ENCODE data around the gene TMEM165. TPM values are rescaled to one million over a fixed set of nuclear protein-coding genes. Genes with fewer than 3 reads are reported as not detected.
"Not testable (repeated sequence)": the region's sequence is repeated elsewhere in the genome, so short reads cannot be mapped to it uniquely, and the experiment has no call there.

The TMEM165 gene
- total and polyA plus RNA-seq, 7 donors = 16.0 to 61.0 (median 29.1) TPM

- Histone ChIP-seq H3K36me3 (ENCODE audit: insufficient read depth in 1 of 2, low read depth in 1 of 2) (no peaks in the 10 kb centered on the region), H3K9me3 (no peaks in the 10 kb centered on the region), H3K4me3 (peak overlapping the region; percentile 75), H3K27ac (peak overlapping the region; percentile 93), H3K27me3 (ENCODE audit: insufficient read depth in 3 of 3, low read length in 2 of 3) (no peaks in the 10 kb centered on the region), H3K4me1 (peaks cover 20% of the 10 kb centered on the region)
- intact Hi-C loops (cut with DNase I) = loop anchor here (2.0 to 10.0 kb wide), 5 partner anchors 47 to 507 kb away; partner anchors contain the start of genes CLOCK (in 1 of the 2), EXOC1 (in 1 of the 2) and TMEM165 (in 1 of the 2)
- 92 to 93% (median 92%) methylated on average over 3 of the region's 3 CpGs for whole genome bisulfite sequencing, 3 donors
- ATAC-seq (no peak), DNase-seq (no peak)
- TF ChIP-seq CTCF (IDR thresholded peaks at IDR 0.05) = no peak
These were observed 48.0 kb upstream of the TMEM165 start for GRCh38 chr4:55347610-55348228.

DNA sequence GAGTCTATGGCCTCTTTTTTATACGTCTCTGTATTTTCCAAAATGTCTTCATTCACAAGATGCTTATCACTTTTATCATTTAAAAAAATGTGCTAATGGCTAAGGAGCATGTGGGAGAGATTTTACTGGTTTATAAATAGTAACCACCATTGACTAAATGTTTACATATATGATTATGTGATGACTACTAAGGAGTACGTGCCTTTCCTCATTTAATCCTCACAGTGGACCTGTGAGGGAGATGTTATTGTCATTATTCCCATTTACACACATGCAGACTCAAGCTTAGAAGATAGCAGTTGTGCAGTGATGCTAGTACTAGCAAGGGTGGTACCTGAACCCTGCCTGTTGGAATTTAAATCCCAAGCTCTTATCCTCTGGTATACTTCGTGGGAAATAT is 47.3 kb upstream of the TMEM165 start:
- TF ChIP-seq CTCF (IDR thresholded peaks at IDR 0.05) = no peak
- Histone ChIP-seq H3K4me3 (no peak overlapping the region), H3K9me3 (no peaks in the 10 kb centered on the region), H3K4me1 (peaks cover 20% of the 10 kb centered on the region), H3K36me3 (ENCODE audit: insufficient read depth in 1 of 2, low read depth in 1 of 2) (no peaks in the 10 kb centered on the region), H3K27me3 (ENCODE audit: insufficient read depth in 3 of 3, low read length in 2 of 3) (no peaks in the 10 kb centered on the region), H3K27ac (no peak overlapping the region)
- ATAC-seq (no peak), DNase-seq (no peak)
- WGBS, 3 donors = 77 to 85% (median 79%) methylated on average over 3 of the region's 3 CpGs
- intact Hi-C loops (cut with DNase I) = loop anchor here (5.0 to 10.0 kb wide), 3 partner anchors 86 to 506 kb away; partner anchors contain the start of gene EXOC1 (in 1 of the 2)

- 94 to 98% (median 96%) methylated on average over 10 of the region's 10 CpGs for WGBS, 3 donors
- H3K27ac ChIP-seq; H3K27me3 ChIP-seq (ENCODE audit: insufficient read depth in 3 of 3, low read length in 2 of 3); H3K4me3 ChIP-seq; H3K36me3 ChIP-seq (ENCODE audit: insufficient read depth in 1 of 2, low read depth in 1 of 2); H3K9me3 ChIP-seq; ATAC-seq; intact Hi-C loops (cut with DNase I); DNase-seq: not testable (repeated sequence)
- peaks cover 15% of the 10 kb centered on the region for H3K4me1 ChIP-seq
These were observed 44.9 kb upstream of the TMEM165 start for GRCh38 chr4:55350870-55351269.

- no peak for TF ChIP-seq CTCF (IDR thresholded peaks at IDR 0.05)
- ATAC-seq (no peak), DNase-seq (no peak)
- H3K9me3 ChIP-seq = no peaks in the 10 kb centered on the region
- peaks cover 15% of the 10 kb centered on the region for H3K4me1 ChIP-seq
- H3K27me3 ChIP-seq (ENCODE audit: insufficient read depth in 3 of 3, low read length in 2 of 3) = no peaks in the 10 kb centered on the region
- H3K4me3 ChIP-seq = no peak overlapping the region
- no peak overlapping the region for H3K27ac ChIP-seq
- peaks cover 0 to 8% of the 10 kb centered on the region in 2 donors for H3K36me3 ChIP-seq (ENCODE audit: insufficient read depth in 1 of 2, low read depth in 1 of 2)
- intact Hi-C loops (cut with DNase I) = no loop called here
These were observed 43.9 kb upstream of the TMEM165 start for GRCh38 chr4:55351824-55352223.

DNA sequence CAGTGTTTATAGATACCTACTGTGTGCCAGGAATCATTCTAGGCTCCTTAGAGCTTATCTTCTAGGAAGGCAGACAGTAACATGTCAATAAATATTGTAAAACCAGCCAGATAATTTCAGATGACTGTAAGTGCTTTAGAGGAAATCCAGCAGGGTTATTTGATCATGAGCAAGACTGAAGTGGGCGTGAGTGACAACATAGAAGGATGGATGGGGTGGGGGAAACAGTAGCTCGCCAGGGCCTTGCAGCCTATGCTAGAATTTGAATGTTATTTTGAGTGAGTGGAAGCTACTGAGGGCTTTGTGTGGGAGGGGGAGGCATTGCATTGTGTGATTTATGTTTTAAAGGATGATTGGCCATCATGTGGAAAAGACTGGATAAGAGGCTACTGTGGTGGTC is 43.0 kb upstream of the TMEM165 start:
- H3K9me3 ChIP-seq = no peaks in the 10 kb centered on the region
- no peak for TF ChIP-seq CTCF (IDR thresholded peaks at IDR 0.05)
- intact Hi-C loops (cut with DNase I) = no loop called here
- no peak overlapping the region for H3K4me3 ChIP-seq
- peaks cover 0 to 8% of the 10 kb centered on the region in 2 donors for H3K36me3 ChIP-seq (ENCODE audit: insufficient read depth in 1 of 2, low read depth in 1 of 2)
- H3K4me1 ChIP-seq = peaks cover 6% of the 10 kb centered on the region
- no peak for DNase-seq
- no peak overlapping the region for H3K27ac ChIP-seq
- ATAC-seq = no peak
- 93 to 100% (median 99%) methylated on average over 2 of the region's 2 CpGs for WGBS, 3 donors
- no peaks in the 10 kb centered on the region for H3K27me3 ChIP-seq (ENCODE audit: insufficient read depth in 3 of 3, low read length in 2 of 3)

DNA sequence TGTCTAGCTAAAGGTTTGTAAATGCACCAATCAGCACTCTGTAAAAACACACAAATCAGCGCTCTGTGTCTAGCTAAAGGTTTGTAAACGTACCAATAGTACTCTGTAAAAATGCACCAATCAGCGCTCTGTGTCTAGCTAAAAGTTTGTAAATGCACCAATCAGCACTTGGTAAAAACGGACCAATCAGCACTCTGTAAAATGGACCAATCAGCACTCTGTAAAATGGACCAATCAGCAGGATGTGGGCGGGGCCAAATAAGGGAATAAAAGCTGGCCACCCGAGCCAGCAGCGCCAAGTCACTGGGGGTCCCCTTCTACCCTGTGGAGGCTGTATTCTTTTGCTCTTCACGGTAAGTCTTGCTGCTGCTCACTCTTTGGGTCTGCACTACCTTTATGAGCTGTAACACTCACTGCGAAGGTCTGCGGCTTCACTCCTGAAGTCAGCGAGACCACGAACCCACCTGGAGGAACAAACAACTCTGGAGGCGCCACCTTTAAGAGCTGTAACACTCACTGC is 42.5 kb upstream of the TMEM165 start:
- DNase-seq; H3K4me3 ChIP-seq; H3K27me3 ChIP-seq (ENCODE audit: insufficient read depth in 3 of 3, low read length in 2 of 3); intact Hi-C loops (cut with DNase I); H3K4me1 ChIP-seq; H3K9me3 ChIP-seq; H3K36me3 ChIP-seq (ENCODE audit: insufficient read depth in 1 of 2, low read depth in 1 of 2); ATAC-seq; H3K27ac ChIP-seq: not testable (repeated sequence)
- 92 to 97% (median 94%) methylated on average over 13 of the region's 13 CpGs for WGBS, 3 donors

All from psoas muscle (tissue), 8 donors.